B cell (primary cell): ENCODE results near the gene TBXAS1.

ENCODE experiments used
- CTCF ChIP-seq: fragments of 200-600 bp; IDR thresholded peaks from one replicate; pipeline ENCODE4 v1.8.0; 2022; ENCODE audit warnings: antibody characterized with exemption, mild to moderate bottlenecking
- EZH2 ChIP-seq: IDR thresholded peaks from 2 replicates; pipeline ENCODE4 v1.6.1; 2012; ENCODE audit warnings: borderline replicate concordance, low read depth, mild to moderate bottlenecking, moderate library complexity, low read length; ENCODE audit not compliant: insufficient read depth, poor library complexity, severe bottlenecking

- TF ChIP-seq CTCF (no peak), EZH2 (no peak)
Measured at GRCh38 chr7:140033779-140034363, 204.8 kb downstream of the TBXAS1 start.
